A549 (cell line): Measurements from ENCODE around the gene DVL2. TPM values are rescaled to one million over a fixed set of nuclear protein-coding genes. Genes with fewer than 3 reads are reported as not detected.

Source experiments
- ATAC-seq, 2 experiments: fragments of 200-7000 bp in 1 of 2; fragments of >200 bp in 1 of 2; cut with Nextera tagmentation in 1 of 2; cut with Tn5 transposase in 1 of 2; 3 replicates each; pipeline versions ENCODE4 v1.8.0 to v1.9.1; 2018 to 2020; ENCODE audit warnings: mild to moderate bottlenecking in 1 of 2, moderate library complexity in 1 of 2
- CTCF ChIA-PET: fragments of 300-600 bp; sonication (Branson Sonifier 250); formaldehyde crosslinking; extraction: SDS; loops from one replicate; lab custom pipeline; 2021; ENCODE audit warnings: antibody characterized with exemption, inconsistent platforms; lab: Yijun Ruan, JAX
- POLR2A ChIA-PET: fragments of 350-600 bp; formaldehyde crosslinking; extraction: SDS; loops from one replicate; lab custom pipeline; 2021; ENCODE audit warnings: antibody characterized with exemption, inconsistent platforms; lab: Yijun Ruan, JAX
- DNase-seq, 2 experiments: peaks; one replicate each; pipeline versions ENCODE4 v3.0.0 to v3.0.0-alpha.2; 2011 to 2016; ENCODE audit warnings: low read depth in 1 of 2, low spot score in 1 of 2
- FAIRE-seq: peaks from 2 replicates; lab custom pipeline; 2011; peaks lifted over from hg19 to GRCh38; lab: Jason Lieb, UNC
- H3K27ac ChIP-seq, 2 experiments: fragments of >200 bp; sonication (Bioruptor Twin); formaldehyde crosslinking; 3 replicates each; pipeline ENCODE4 v1.5.1; 2016 to 2017
- H3K4me1 ChIP-seq: fragments of >200 bp; sonication (Bioruptor Twin); formaldehyde crosslinking; 3 replicates; pipeline ENCODE4 v1.6.1; 2016
- H3K4me2 ChIP-seq: fragments of >200 bp; sonication (Bioruptor Twin); formaldehyde crosslinking; 3 replicates; pipeline ENCODE4 v1.6.1; 2016
- H3K4me3 ChIP-seq: fragments of >200 bp; sonication (Bioruptor Twin); formaldehyde crosslinking; 3 replicates; pipeline ENCODE4 v1.5.1; 2016
- H3K9me3 ChIP-seq: fragments of >200 bp; sonication (Bioruptor Twin); formaldehyde crosslinking; 3 replicates; pipeline ENCODE4 v1.6.1; 2016
- CBX8 ChIP-seq: fragments of 200-600 bp; sonication (generic); IDR thresholded peaks from 2 replicates; pipeline ENCODE4 v1.6.1; 2016
- CHD2 ChIP-seq: fragments of 150-350 bp; IDR thresholded peaks from 2 replicates; pipeline ENCODE4 v1.6.1; 2014; ENCODE audit warnings: low read length; ENCODE audit not compliant: partially characterized antibody
- EHF ChIP-seq: fragments of 250-450 bp; sonication (Bioruptor Pico); IDR thresholded peaks from 2 replicates; pipeline ENCODE4 v1.5.0; 2020; ENCODE audit warnings: mild to moderate bottlenecking
- EHMT2 ChIP-seq: fragments of 200-600 bp; sonication (generic); IDR thresholded peaks from 2 replicates; pipeline ENCODE4 v1.6.1; 2016; ENCODE audit warnings: antibody characterized with exemption, low read depth, mild to moderate bottlenecking, moderate library complexity
- FOSB ChIP-seq: fragments of 250-450 bp; sonication (Bioruptor Pico); IDR thresholded peaks from 2 replicates; pipeline ENCODE4 v1.5.0; 2020; ENCODE audit warnings: mild to moderate bottlenecking, moderate library complexity
- FOSL2 ChIP-seq, 2 experiments: fragments of 450-650 bp in 1 of 2; fragments of >200 bp in 1 of 2; sonication (Bioruptor Twin) in 1 of 2; formaldehyde crosslinking; IDR thresholded peaks; 2 replicates each; pipeline versions ENCODE4 v1.5.0 to v1.6.1; 2016 to 2020; ENCODE audit warnings: mild to moderate bottlenecking in 1 of 2, moderate library complexity in 1 of 2
- GATA3 ChIP-seq: IDR thresholded peaks from 2 replicates; pipeline ENCODE4 v1.6.1; 2012; ENCODE audit warnings: borderline replicate concordance
- HDAC2 ChIP-seq: fragments of 200-600 bp; sonication (generic); IDR thresholded peaks from 2 replicates; pipeline ENCODE4 v1.6.1; 2016
- HEYL ChIP-seq: fragments of 250-450 bp; sonication (Bioruptor Pico); IDR thresholded peaks from 2 replicates; pipeline ENCODE4 v1.8.0; 2021; ENCODE audit warnings: mild to moderate bottlenecking, moderate library complexity
- HOXB5 ChIP-seq: fragments of 250-450 bp; sonication (Bioruptor Pico); IDR thresholded peaks from 2 replicates; pipeline ENCODE4 v1.5.0; 2020; ENCODE audit warnings: mild to moderate bottlenecking, moderate library complexity
- JUNB ChIP-seq: fragments of >200 bp; sonication (Bioruptor Twin); formaldehyde crosslinking; IDR thresholded peaks from 2 replicates; pipeline ENCODE4 v1.6.1; 2016
- KDM1A ChIP-seq: fragments of 200-600 bp; sonication (generic); IDR thresholded peaks from 2 replicates; pipeline ENCODE4 v1.6.1; 2016; ENCODE audit warnings: low read depth, mild to moderate bottlenecking
- MAFK ChIP-seq: fragments of 450-650 bp; IDR thresholded peaks from 2 replicates; pipeline ENCODE4 v1.6.1; 2014; ENCODE audit not compliant: partially characterized antibody
- MAZ ChIP-seq: fragments of 150-350 bp; IDR thresholded peaks from 2 replicates; pipeline ENCODE4 v1.6.1; 2014; ENCODE audit warnings: antibody characterized with exemption, low read depth, low read length, borderline replicate concordance
- MYC ChIP-seq: IDR thresholded peaks from 2 replicates; pipeline ENCODE4 v1.6.1; 2012; ENCODE audit warnings: mild to moderate bottlenecking, inconsistent platforms, low read length, improper control_type of control experiment, borderline replicate concordance
- NPAS2 ChIP-seq: fragments of 250-450 bp; sonication (Bioruptor Pico); IDR thresholded peaks from 2 replicates; pipeline ENCODE4 v1.8.0; 2022; ENCODE audit warnings: mild to moderate bottlenecking, moderate library complexity, borderline replicate concordance
- POLR2AphosphoS2 ChIP-seq: conservative IDR thresholded peaks from 2 replicates; pipeline ENCODE4 v1.6.1; 2012; ENCODE audit warnings: low read length, improper control_type of control experiment, inconsistent platforms
- RAD21 ChIP-seq, 2 experiments: fragments of >200 bp in 1 of 2; sonication (Bioruptor Twin) in 1 of 2; formaldehyde crosslinking in 1 of 2; IDR thresholded peaks in 1 of 2; conservative IDR thresholded peaks in 1 of 2; 2 replicates in 1 of 2; 3 replicates in 1 of 2; pipeline ENCODE4 v1.6.1; 2012 to 2018; ENCODE audit warnings: inconsistent platforms in 1 of 2
- RCOR1 ChIP-seq: fragments of 150-350 bp; IDR thresholded peaks from 2 replicates; pipeline ENCODE4 v1.6.1; 2014; ENCODE audit warnings: antibody characterized with exemption, low read length, low read depth
- RFX5 ChIP-seq: fragments of 450-650 bp; IDR thresholded peaks from 2 replicates; pipeline ENCODE4 v1.7.1; 2014; ENCODE audit warnings: antibody characterized with exemption, mild to moderate bottlenecking, moderate library complexity
- RNF2 ChIP-seq: fragments of 200-600 bp; sonication (generic); IDR thresholded peaks from 2 replicates; pipeline ENCODE4 v1.6.1; 2016; ENCODE audit warnings: low read depth, mild to moderate bottlenecking, antibody characterized with exemption, moderate library complexity, borderline replicate concordance
- SMC3 ChIP-seq: fragments of >200 bp; sonication (Bioruptor Twin); formaldehyde crosslinking; IDR thresholded peaks from 3 replicates; pipeline ENCODE4 v1.6.1; 2018; ENCODE audit warnings: inconsistent platforms
- SREBF2 ChIP-seq: fragments of 450-650 bp; IDR thresholded peaks from 2 replicates; pipeline ENCODE4 v1.6.1; 2014; ENCODE audit warnings: mild to moderate bottlenecking, moderate library complexity
- TFCP2L1 ChIP-seq: fragments of 250-450 bp; sonication (Bioruptor Pico); IDR thresholded peaks from 2 replicates; pipeline ENCODE4 v1.5.0; 2021; ENCODE audit warnings: mild to moderate bottlenecking
- TP53 ChIP-seq: fragments of 250-450 bp; sonication (Bioruptor Pico); IDR thresholded peaks from 2 replicates; pipeline ENCODE4 v1.5.0; 2021; ENCODE audit warnings: mild to moderate bottlenecking, moderate library complexity
- ZC3H11A ChIP-seq: fragments of 450-650 bp; IDR thresholded peaks from 2 replicates; pipeline ENCODE4 v1.6.1; 2014; ENCODE audit warnings: antibody characterized with exemption, mild to moderate bottlenecking
- ZFP36 ChIP-seq: fragments of 450-650 bp; IDR thresholded peaks from 2 replicates; pipeline ENCODE4 v1.6.1; 2014; ENCODE audit warnings: borderline replicate concordance; ENCODE audit not compliant: partially characterized antibody
- ZNF302 ChIP-seq: fragments of 250-450 bp; sonication (Bioruptor Pico); IDR thresholded peaks from 2 replicates; pipeline ENCODE4 v1.9.0; 2021; ENCODE audit warnings: inconsistent platforms, mild to moderate bottlenecking, moderate library complexity
- ZSCAN20 ChIP-seq: fragments of 250-450 bp; sonication (Bioruptor Pico); IDR thresholded peaks from 2 replicates; pipeline ENCODE4 v1.8.0; 2022; ENCODE audit warnings: mild to moderate bottlenecking, moderate library complexity
- WGBS: methylation state at CpG from one replicate; pipeline ENCODE4 v1.1.6; 2017; ENCODE audit errors: missing lambda C conversion rate; 5-methylcytosine and 5-hydroxymethylcytosine counted together
- polyA plus RNA-seq, 4 experiments: library from polyadenylated mRNA; depleted of rRNA in 3 of 4; stranded (reverse); fragments of >200 nt; fragmentation: RNase III in 1 of 4; extraction: RNeasy Plus Mini Kit Qiagen cat#74134 plus additional on column Dnase treatment in 1 of 4; gene quantifications; 2 replicates in 3 of 4; 3 replicates in 1 of 4; pipeline ENCODE4 v1.2.3, GENCODE V29; 2011 to 2017
- TF ChIP-seq, protein P1 (sequence below): IDR thresholded peaks from 2 replicates; pipeline ENCODE4 v1.6.1; 2012; ENCODE audit warnings: low read depth, borderline replicate concordance
- TF ChIP-seq, protein P2 (sequence below): fragments of >200 bp; sonication (Bioruptor Twin); formaldehyde crosslinking; IDR thresholded peaks from 3 replicates; pipeline ENCODE4 v1.6.1; 2016
- TF ChIP-seq, protein P3 (sequence below): fragments of 200-600 bp; sonication (generic); IDR thresholded peaks from 2 replicates; pipeline ENCODE4 v1.6.1; 2016; ENCODE audit warnings: antibody characterized with exemption, mild to moderate bottlenecking, moderate library complexity
- TF ChIP-seq, protein P4 (sequence below): fragments of >200 bp; sonication (Bioruptor Twin); formaldehyde crosslinking; IDR thresholded peaks from 2 replicates; pipeline ENCODE4 v1.6.1; 2016
- TF ChIP-seq, protein P5 (sequence below): IDR thresholded peaks from 2 replicates; pipeline ENCODE4 v1.6.1; 2012

The DVL2 gene
- polyA plus RNA-seq, 2 of the 4 experiments (the other 2 are of a cell fraction): 5.7 to 40.4 TPM

DNA sequence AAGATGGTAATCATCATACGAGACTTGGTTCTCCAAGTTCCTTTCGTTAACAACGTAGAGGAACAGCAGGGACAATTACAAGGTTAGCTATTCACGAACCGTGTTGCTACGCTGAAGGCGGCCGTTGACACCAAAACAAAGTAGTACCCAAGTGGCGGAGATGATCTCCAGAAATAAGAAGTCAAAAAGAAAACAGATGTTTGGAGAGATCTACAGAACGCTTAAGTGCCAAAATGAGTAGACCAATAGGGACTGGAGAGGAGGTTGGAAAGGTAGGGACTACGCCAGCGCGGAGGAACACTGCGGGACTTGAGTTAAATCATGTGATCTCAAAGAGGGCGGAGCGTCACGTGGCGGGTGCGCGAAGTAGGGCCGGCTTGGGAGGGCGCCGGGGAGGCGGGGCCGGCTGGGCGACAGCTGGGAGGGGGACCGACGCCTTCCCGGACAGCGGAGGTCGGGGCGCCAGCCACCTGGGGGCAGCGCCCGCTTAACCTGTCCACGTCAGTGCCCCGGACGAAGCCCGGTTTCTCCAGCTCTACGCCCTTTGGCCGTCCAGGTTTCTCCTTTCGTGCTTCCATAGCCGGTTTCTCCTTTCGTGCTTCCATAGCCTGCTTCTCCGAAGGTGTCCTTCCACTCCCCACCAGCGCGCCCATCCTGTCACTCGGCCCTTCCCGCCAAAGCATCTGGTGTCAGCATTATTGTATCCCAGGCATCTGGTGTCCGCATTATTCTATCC is 8.6 kb upstream of the DVL2 start:
- POLR2A ChIA-PET: interaction anchor here (1.0 to 2.9 kb wide), 6 partner anchors 8 to 207 kb away, joined by 3 to 15 read pairs (median 5); partner anchors contain the start of genes ACADVL, CTDNEP1, DLG4 and DVL2
- CTCF ChIA-PET: interaction anchor here (1.0 to 17.3 kb wide), 8 partner anchors 9 to 197 kb away, joined by 3 to 169 read pairs (median 6); partner anchors contain the start of genes ACADVL, CTDNEP1, DLG4 and ELP5
- Histone ChIP-seq H3K4me3 (peak overlapping the region; percentile 86), H3K4me2 (peak overlapping the region; percentile 97), H3K9me3 (no peaks in the 10 kb centered on the region), H3K27ac (peak overlapping the region; percentile 96 to 99), H3K4me1 (peaks cover 22% of the 10 kb centered on the region)
- FAIRE-seq: peak; percentile 96
- DNase-seq: peak; percentile 96 to 99
- 3% methylated on average over 48 of the region's 49 CpGs for WGBS
- ATAC-seq: peak; percentile 37 to 56; a peak in 5 of 6 replicates
- TF ChIP-seq ZNF302 (CRISPR knock-in tag): no peak
- no peak for TF ChIP-seq ZSCAN20 (CRISPR knock-in tag)
- TF ChIP-seq POLR2AphosphoS2: peak; percentile 65; the same call in 1 of the 2 replicates
- no peak; the same call in 1 of the 2 replicates for TF ChIP-seq TP53 (CRISPR knock-in tag)
- TF ChIP-seq GATA3: peak; percentile 57; the same call in 1 of the 2 replicates
- TF ChIP-seq, protein P1, sequence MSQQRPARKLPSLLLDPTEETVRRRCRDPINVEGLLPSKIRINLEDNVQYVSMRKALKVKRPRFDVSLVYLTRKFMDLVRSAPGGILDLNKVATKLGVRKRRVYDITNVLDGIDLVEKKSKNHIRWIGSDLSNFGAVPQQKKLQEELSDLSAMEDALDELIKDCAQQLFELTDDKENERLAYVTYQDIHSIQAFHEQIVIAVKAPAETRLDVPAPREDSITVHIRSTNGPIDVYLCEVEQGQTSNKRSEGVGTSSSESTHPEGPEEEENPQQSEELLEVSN: peak; percentile 70
- no peak; the same call in 1 of the 2 replicates for TF ChIP-seq HOXB5 (CRISPR knock-in tag)
- TF ChIP-seq, protein P2, sequence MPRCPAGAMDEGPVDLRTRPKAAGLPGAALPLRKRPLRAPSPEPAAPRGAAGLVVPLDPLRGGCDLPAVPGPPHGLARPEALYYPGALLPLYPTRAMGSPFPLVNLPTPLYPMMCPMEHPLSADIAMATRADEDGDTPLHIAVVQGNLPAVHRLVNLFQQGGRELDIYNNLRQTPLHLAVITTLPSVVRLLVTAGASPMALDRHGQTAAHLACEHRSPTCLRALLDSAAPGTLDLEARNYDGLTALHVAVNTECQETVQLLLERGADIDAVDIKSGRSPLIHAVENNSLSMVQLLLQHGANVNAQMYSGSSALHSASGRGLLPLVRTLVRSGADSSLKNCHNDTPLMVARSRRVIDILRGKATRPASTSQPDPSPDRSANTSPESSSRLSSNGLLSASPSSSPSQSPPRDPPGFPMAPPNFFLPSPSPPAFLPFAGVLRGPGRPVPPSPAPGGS: no peak
- no peak for TF ChIP-seq RNF2
- no peak for TF ChIP-seq RCOR1
- peak; percentile 60; the same call in 1 of the 2 replicates for TF ChIP-seq MYC
- TF ChIP-seq MAZ: peak; percentile 92; the same call in 1 of the 2 replicates
- TF ChIP-seq TFCP2L1 (CRISPR knock-in tag): no peak
- peak; percentile 39; the same call in 1 of the 2 replicates for TF ChIP-seq FOSB
- no peak for TF ChIP-seq RAD21 (conservative IDR thresholded peaks at IDR 0.05 in 1 of 2, IDR thresholded peaks at IDR 0.05 in 1 of 2)
- TF ChIP-seq, protein P3, sequence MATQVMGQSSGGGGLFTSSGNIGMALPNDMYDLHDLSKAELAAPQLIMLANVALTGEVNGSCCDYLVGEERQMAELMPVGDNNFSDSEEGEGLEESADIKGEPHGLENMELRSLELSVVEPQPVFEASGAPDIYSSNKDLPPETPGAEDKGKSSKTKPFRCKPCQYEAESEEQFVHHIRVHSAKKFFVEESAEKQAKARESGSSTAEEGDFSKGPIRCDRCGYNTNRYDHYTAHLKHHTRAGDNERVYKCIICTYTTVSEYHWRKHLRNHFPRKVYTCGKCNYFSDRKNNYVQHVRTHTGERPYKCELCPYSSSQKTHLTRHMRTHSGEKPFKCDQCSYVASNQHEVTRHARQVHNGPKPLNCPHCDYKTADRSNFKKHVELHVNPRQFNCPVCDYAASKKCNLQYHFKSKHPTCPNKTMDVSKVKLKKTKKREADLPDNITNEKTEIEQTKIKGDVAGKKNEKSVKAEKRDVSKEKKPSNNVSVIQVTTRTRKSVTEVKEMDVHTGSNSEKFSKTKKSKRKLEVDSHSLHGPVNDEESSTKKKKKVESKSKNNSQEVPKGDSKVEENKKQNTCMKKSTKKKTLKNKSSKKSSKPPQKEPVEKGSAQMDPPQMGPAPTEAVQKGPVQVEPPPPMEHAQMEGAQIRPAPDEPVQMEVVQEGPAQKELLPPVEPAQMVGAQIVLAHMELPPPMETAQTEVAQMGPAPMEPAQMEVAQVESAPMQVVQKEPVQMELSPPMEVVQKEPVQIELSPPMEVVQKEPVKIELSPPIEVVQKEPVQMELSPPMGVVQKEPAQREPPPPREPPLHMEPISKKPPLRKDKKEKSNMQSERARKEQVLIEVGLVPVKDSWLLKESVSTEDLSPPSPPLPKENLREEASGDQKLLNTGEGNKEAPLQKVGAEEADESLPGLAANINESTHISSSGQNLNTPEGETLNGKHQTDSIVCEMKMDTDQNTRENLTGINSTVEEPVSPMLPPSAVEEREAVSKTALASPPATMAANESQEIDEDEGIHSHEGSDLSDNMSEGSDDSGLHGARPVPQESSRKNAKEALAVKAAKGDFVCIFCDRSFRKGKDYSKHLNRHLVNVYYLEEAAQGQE: peak; percentile 39; the same call in 1 of the 2 replicates
- TF ChIP-seq, protein P4, sequence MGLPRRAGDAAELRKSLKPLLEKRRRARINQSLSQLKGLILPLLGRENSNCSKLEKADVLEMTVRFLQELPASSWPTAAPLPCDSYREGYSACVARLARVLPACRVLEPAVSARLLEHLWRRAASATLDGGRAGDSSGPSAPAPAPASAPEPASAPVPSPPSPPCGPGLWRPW: no peak
- no peak for TF ChIP-seq FOSL2 (IDR thresholded peaks at IDR 0.05)
- TF ChIP-seq FOSL2 (CRISPR knock-in tag; IDR thresholded peaks at IDR 0.05): peak; percentile 42
- peak; percentile 71 for TF ChIP-seq MAFK
- TF ChIP-seq CBX8: no peak
- TF ChIP-seq CHD2: peak; percentile 84
- 0 out of 2 replicates have a peak, but pooled peaks have one; percentile 17 for TF ChIP-seq HDAC2
- TF ChIP-seq NPAS2 (CRISPR knock-in tag): peak; percentile 68; the same call in 1 of the 2 replicates
- no peak for TF ChIP-seq HEYL (CRISPR knock-in tag)
- peak; percentile 29; the same call in 2 of the 3 replicates for TF ChIP-seq SMC3
- TF ChIP-seq ZFP36: peak; percentile 24
- TF ChIP-seq RFX5: no peak; the same call in 1 of the 2 replicates
- TF ChIP-seq EHF: no peak
- TF ChIP-seq KDM1A: no peak
- TF ChIP-seq, protein P5, sequence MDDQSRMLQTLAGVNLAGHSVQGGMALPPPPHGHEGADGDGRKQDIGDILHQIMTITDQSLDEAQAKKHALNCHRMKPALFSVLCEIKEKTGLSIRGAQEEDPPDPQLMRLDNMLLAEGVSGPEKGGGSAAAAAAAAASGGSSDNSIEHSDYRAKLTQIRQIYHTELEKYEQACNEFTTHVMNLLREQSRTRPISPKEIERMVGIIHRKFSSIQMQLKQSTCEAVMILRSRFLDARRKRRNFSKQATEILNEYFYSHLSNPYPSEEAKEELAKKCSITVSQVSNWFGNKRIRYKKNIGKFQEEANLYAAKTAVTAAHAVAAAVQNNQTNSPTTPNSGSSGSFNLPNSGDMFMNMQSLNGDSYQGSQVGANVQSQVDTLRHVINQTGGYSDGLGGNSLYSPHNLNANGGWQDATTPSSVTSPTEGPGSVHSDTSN: peak; percentile 99
- TF ChIP-seq EHMT2: no peak
- no peak for TF ChIP-seq ZC3H11A
- TF ChIP-seq JUNB: no peak
- TF ChIP-seq SREBF2: no peak
